Right kidney (tissue), 9 donors: ENCODE results near the gene SRP72.
A peak's percentile ranks its signal among the peaks of the same experiment; 100 is the strongest.
"Not testable (repeated sequence)": the region's sequence is repeated elsewhere in the genome, so short reads cannot be mapped to it uniquely, and the experiment has no call there.

Source experiments
- DNase-seq: peaks from one replicate; pipeline ENCODE4 v3.0.0-alpha.2; 2016
- long read RNA-seq, 8 donors: transcript quantifications; one replicate each; lab custom pipeline, GENCODE V29; 2026

Gene SRP72
- long read RNA-seq, donor 1, full-length matches to known transcripts, result 7 of 62 reads
- long read RNA-seq, donor 1, partial matches to known transcripts, result 55 of 62 reads
- long read RNA-seq, donor 1, other reads (novel, unspliced or antisense), result 0 of 62 reads
- long read RNA-seq, donor 2, full-length matches to known transcripts, result 7 of 57 reads
- long read RNA-seq, donor 2, partial matches to known transcripts, result 50 of 57 reads
- long read RNA-seq, donor 2, other reads (novel, unspliced or antisense), result 0 of 57 reads
- long read RNA-seq, donor 3, full-length matches to known transcripts, result 10 of 18 reads
- long read RNA-seq, donor 3, partial matches to known transcripts, result 8 of 18 reads
- long read RNA-seq, donor 3, other reads (novel, unspliced or antisense), result 0 of 18 reads
- long read RNA-seq, donor 4, full-length matches to known transcripts, result 14 of 55 reads
- long read RNA-seq, donor 4, partial matches to known transcripts, result 41 of 55 reads
- long read RNA-seq, donor 4, other reads (novel, unspliced or antisense), result 0 of 55 reads
- long read RNA-seq, donor 5, full-length matches to known transcripts, result 11 of 47 reads
- long read RNA-seq, donor 5, partial matches to known transcripts, result 36 of 47 reads
- long read RNA-seq, donor 5, other reads (novel, unspliced or antisense), result 0 of 47 reads
- long read RNA-seq, donor 6, full-length matches to known transcripts, result 15 of 63 reads
- long read RNA-seq, donor 6, partial matches to known transcripts, result 48 of 63 reads
- long read RNA-seq, donor 6, other reads (novel, unspliced or antisense), result 0 of 63 reads
- long read RNA-seq, donor 7, full-length matches to known transcripts, result 29 of 115 reads
- long read RNA-seq, donor 7, partial matches to known transcripts, result 86 of 115 reads
- long read RNA-seq, donor 7, other reads (novel, unspliced or antisense), result 0 of 115 reads
- long read RNA-seq, donor 8, full-length matches to known transcripts, result 18 of 38 reads
- long read RNA-seq, donor 8, partial matches to known transcripts, result 20 of 38 reads
- long read RNA-seq, donor 8, other reads (novel, unspliced or antisense), result 0 of 38 reads

DNA sequence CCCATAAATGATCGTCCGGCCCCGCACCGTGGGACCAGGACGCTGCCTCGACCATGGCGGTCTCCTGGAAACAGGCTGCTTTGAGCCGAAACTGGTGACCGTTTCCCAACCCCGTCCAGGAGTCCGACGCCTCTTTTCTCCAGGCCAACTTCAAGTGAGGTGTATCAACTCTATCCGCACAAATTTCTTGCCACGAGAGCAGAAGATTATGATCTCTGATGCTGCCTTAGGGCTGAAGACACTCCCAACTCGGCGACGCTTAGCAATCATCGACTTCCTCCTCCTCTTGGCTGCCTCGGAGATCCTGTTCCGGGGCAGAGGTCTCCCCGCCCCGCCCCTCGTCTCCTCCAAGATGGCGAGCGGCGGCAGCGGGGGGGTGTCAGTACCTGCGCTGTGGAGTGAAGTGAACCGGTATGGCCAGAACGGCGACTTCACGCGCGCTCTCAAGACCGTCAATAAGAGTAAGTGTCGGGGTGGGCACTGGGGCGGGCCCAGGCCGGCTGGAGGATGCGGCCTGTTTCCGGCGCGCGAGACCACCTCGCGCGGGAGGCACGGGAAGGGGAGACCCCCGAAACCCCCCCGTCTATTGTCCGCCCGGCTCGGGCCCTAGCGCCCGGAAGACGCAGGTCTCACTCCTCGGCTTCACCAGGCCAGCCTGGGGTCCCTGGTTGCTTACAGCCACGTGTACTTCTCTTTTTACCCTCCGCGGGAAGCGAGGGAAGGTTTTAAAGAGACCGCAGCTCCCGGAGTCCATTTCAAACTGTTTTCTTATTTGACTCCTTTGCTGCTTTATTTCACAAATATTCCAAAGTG, at the start of gene SRP72:
Gene SRP72, plus strand, starts transcription at position 334 of the 813 bp plus-strand sequence. Its CDS starts 19 bp downstream, at position 353.
- DNase-seq, result peak; percentile 88

GRCh38 chr4:56424176-56424575, 43.2 kb upstream of the SRP72 start:
- no peak for DNase-seq

- no peak for DNase-seq
Measured at GRCh38 chr4:56424697-56425514, 42.5 kb upstream of the SRP72 start.

- no peak for DNase-seq
Measured at GRCh38 chr4:56425518-56425917, 41.9 kb upstream of the SRP72 start.

DNA sequence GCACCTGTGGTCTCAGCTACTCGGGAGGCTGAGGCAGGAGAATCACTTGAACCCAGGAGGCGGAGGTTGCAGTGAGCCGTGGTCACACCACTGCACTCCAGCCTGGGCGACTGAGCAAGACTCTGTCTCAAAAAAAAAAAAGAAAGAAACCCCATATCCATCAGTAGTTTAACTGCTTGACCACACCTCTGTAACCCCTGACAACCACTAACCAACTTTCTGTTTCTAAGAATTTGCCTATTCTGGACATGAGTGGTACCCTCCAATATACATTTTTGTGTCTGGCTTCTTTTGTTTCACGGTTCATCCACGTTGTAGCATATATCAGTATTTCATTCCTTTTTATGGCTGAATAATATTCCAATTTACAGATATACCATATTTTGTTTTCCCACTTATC, 41.1 kb upstream of the SRP72 start:
- no peak for DNase-seq

DNA sequence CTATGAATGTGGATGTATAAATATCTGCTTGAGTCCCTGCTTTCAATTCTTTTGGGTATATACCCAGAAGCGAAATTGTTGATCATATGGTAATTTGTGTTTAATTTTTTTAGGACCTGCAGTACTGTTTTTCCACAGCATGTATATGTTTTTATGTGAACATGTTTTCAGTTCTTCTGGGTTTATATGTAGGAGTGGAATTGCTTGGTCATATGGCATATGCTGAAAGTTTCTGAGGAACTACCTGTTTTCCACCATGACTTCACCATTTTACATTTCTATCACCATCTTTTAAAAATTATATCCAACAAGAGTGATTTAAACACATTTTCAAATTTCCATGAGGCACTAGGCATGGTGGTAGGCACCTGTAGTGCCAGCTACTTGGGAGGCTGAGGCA, 40.2 kb upstream of the SRP72 start:
- DNase-seq, result no peak

GRCh38 chr4:56430203-56430602, 37.2 kb upstream of the SRP72 start:
- no peak for DNase-seq

DNA sequence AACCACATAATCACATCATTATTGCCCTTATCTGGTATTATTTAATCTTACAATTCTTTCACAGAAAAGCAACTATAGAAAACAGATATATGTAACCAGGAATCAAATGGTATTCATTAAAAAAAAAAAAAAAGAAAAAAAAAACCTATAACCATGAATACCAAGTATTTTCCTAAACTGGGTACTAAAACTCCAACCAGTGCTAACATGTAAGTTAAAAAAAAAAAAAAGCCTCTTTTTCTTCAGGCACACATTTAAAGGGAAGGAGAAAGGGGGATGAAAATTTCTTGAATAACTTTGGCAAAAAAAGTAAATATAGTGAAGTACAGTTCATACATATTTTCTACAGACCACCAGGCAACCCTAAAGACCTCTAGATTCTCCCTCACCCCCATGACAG, 34.1 kb upstream of the SRP72 start:
- no peak for DNase-seq

DNA sequence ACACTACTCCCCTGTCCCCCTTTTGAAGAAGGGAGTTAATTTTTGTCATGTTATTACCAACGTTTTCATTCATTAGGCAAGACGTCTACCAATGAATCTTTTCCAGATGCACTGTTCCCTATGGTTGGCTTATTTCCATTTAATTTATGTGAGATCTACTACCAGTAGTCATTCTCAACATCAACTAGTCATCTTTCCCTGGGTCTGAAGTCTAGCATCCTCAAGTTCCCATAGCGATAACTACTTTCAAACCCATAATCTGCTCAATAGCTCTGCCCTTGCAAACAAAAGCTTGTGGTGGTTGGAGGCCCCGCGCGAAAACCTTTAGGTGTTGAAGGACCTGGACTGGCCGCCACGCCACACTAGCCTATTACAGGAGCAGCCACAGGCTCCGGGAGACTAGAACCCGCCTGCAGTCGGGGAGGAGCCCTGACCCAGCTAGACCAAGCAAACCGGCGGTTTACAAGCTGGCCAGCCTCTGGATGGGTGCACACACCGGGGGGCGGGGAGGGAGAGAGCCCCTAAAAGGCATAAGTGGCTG, 32.7 kb upstream of the SRP72 start:
- DNase-seq, result no peak

GRCh38 chr4:56435140-56435926, 32.1 kb upstream of the SRP72 start, which contains the start of gene PPAT:
TSS of gene PPAT (minus strand) at chr4:56435615. CDS start at chr4:56435477, 138 bp downstream.
- DNase-seq, result no peak

GRCh38 chr4:56438766-56439165, 28.7 kb upstream of the SRP72 start:
- no peak for DNase-seq

GRCh38 chr4:56440983-56441382, 26.4 kb upstream of the SRP72 start:
- DNase-seq, result no peak

GRCh38 chr4:56444719-56445118, 22.7 kb upstream of the SRP72 start:
- no peak for DNase-seq

GRCh38 chr4:56445699-56446098, 21.7 kb upstream of the SRP72 start:
- DNase-seq, result no peak

DNA sequence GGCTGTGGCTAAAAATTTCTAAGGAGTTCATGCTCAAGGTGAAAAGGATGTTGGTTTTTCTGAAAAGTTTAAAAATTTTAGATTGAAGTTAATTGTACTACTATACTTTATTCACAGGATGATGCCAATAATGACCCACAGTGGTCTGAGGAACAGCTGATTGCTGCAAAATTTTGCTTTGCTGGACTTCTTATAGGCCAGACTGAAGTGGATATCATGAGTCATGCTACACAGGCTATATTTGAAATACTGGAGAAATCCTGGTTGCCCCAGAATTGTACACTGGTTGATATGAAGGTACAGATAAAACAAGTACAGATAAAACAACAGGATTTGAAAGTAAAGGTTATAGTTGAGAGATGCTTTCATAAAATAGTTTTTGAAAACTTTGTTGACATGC, 19.1 kb upstream of the SRP72 start:
- DNase-seq, result no peak

DNA sequence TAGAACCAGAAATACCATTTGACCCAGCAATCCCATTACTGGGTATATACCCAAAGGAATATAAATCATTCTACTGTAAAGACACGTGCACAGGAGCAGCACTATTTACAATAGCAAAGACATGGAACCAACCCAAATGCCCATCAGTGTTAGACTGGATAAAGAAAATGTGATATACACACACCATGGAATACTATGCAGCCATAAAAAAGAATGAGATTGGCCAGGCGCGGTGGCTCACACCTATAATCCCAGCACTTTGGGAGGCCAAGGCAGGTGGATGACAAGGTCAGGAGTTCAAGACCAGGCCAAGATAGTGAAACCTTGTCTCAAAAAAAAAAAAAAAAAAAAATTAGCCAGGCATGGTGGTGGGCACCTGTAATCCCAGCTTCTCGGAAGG, 17.9 kb upstream of the SRP72 start:
- not testable (repeated sequence) for DNase-seq

DNA sequence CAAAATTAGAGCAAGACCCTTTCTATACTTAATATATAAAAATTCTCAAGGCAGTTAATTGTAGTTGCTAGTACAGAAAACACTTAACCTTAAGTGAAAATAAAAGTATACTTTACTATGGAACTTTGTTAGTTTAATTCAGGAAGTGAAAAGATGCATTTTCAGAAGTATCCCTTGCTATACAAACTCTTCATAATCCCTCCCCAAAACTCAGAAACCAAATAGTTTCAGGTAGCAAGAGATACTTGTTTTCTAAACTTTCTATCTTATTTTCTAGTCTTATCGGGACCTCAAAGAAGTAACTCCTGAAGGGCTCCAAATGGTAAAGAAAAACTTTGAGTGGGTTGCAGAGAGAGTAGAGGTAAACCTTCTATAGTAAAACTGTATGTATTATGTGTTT, 17.1 kb upstream of the SRP72 start:
- no peak for DNase-seq

DNA sequence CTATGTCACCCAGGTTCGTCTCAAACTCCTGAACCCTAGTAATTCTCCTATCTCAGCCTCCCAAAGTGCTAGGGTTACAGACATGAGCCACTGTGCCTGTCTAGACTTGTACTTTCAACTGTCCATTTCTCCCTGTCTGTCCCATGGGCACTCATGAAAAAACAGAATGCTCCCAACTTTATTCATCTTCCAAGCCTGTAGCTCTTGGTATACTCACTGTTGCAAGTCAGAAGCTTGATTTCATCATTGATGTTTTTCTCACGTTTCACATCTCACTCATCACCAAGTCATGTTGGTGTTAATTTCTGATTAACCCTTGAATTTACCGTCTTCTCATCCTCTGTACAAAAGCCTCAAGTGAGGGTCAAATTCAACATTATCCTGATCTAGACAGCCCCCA, 7.3 kb upstream of the SRP72 start:
- no peak for DNase-seq

- DNase-seq, result no peak
Measured at GRCh38 chr4:56462157-56462556, 5.3 kb upstream of the SRP72 start.

- DNase-seq, result no peak
Measured at GRCh38 chr4:56463711-56464110, 3.7 kb upstream of the SRP72 start.
